Mesothelial cell of epicardium (in vitro differentiated cells): ENCODE results near the gene KATNAL2. TPM values are rescaled to one million over a fixed set of nuclear protein-coding genes. Genes with fewer than 3 reads are reported as not detected.
A peak's percentile ranks its signal among the peaks of the same experiment; 100 is the strongest.

ENCODE experiments used
- DNase-seq, 2 experiments: peaks; one replicate each; pipeline ENCODE4 v3.0.0; 2021; ENCODE audit warnings: low spot score in 2 of 2; ENCODE audit not compliant: unreplicated experiment in 2 of 2
- H3K27ac Mint-ChIP-seq: 2 replicates; pipeline ENCODE4 v1.8.0; 2021; ENCODE audit warnings: mixed read lengths
- H3K27me3 Mint-ChIP-seq: 2 replicates; pipeline ENCODE4 v1.8.0; 2021; ENCODE audit warnings: low read depth, mixed read lengths
- H3K36me3 Mint-ChIP-seq: 2 replicates; pipeline ENCODE4 v1.8.0; 2021; ENCODE audit warnings: mixed read lengths
- H3K4me1 Mint-ChIP-seq: 2 replicates; pipeline ENCODE4 v1.8.0; 2021; ENCODE audit warnings: mixed read lengths
- H3K4me3 Mint-ChIP-seq: 2 replicates; pipeline ENCODE4 v1.8.0; 2021; ENCODE audit warnings: mild to moderate bottlenecking, moderate library complexity, mixed read lengths
- H3K9me3 Mint-ChIP-seq: 2 replicates; pipeline ENCODE4 v1.8.0; 2021; ENCODE audit warnings: mixed read lengths
- total RNA-seq: library from RNA; stranded (reverse); gene quantifications from 3 replicates; pipeline ENCODE4 v1.2.1, GENCODE V29; 2021
- TF ChIP-seq, protein P1 (sequence below): fragments of 200-600 bp; sonication (generic); IDR thresholded peaks from one replicate; pipeline ENCODE4 v1.5.0; 2021; ENCODE audit warnings: antibody characterized with exemption; ENCODE audit not compliant: unreplicated experiment

Gene KATNAL2
- total RNA-seq, 1 donor from 2014 or later = 8.9 TPM

DNA sequence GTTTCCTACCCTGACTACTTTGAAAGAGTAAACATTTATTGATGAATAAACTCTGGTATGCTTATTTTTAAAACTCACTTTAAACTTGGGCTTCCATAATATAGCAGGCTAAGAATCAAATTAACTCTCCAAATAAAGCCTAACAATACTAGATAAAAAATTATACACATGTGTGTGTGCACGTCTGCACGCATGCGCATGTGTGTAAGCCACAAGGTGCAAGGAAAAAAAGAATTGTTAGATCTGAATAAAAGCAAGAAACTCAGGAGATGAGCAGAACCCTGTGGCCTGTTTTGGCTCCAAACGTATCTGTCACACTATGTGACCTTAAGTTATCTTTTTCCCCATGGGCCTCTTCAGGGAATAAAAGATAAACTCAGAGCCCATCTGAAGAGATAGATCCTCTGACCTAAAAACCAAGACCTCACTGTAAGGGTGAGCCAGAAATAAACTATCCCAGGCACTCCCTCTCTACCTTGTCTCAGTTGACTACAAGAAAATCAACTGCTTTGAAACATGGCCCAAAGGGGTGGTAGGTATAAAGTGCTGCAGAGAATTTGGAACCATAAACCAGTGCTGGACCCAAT, 226.6 kb downstream of the KATNAL2 start:
- Mint-ChIP-seq H3K9me3 (no peaks in the 10 kb centered on the region), H3K36me3 (peaks cover 5% of the 10 kb centered on the region), H3K4me1 (peaks cover 9% of the 10 kb centered on the region), H3K4me3 (no peak overlapping the region), H3K27me3 (no peaks in the 10 kb centered on the region), H3K27ac (no peak overlapping the region)
- TF ChIP-seq, protein P1, sequence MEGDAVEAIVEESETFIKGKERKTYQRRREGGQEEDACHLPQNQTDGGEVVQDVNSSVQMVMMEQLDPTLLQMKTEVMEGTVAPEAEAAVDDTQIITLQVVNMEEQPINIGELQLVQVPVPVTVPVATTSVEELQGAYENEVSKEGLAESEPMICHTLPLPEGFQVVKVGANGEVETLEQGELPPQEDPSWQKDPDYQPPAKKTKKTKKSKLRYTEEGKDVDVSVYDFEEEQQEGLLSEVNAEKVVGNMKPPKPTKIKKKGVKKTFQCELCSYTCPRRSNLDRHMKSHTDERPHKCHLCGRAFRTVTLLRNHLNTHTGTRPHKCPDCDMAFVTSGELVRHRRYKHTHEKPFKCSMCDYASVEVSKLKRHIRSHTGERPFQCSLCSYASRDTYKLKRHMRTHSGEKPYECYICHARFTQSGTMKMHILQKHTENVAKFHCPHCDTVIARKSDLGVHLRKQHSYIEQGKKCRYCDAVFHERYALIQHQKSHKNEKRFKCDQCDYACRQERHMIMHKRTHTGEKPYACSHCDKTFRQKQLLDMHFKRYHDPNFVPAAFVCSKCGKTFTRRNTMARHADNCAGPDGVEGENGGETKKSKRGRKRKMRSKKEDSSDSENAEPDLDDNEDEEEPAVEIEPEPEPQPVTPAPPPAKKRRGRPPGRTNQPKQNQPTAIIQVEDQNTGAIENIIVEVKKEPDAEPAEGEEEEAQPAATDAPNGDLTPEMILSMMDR = no peak
- DNase-seq = no peak

DNA sequence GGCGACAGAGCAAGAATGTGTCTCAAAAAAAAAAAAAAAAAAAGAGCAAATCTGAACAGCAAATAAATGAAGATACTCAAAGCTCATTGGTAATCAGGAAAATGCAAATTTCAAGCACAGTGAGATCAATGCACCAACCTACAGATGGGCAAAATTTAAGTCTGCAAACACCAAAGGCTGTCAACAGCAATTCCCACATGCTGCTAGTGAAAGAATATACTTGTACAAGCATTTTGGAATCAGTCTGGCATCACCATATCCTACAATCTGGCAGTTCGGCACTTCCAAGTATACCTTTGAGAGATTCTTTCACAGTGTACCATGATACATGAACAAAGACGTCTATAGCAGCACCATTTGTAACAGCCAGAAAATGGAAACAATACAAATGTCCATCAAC, 228.8 kb downstream of the KATNAL2 start:
- Mint-ChIP-seq H3K27ac (no peak overlapping the region), H3K36me3 (peaks cover 5% of the 10 kb centered on the region), H3K4me1 (peaks cover 21% of the 10 kb centered on the region), H3K4me3 (no peak overlapping the region), H3K27me3 (no peaks in the 10 kb centered on the region), H3K9me3 (no peaks in the 10 kb centered on the region)
- TF ChIP-seq, protein P1 = no peak
- no peak for DNase-seq

DNA sequence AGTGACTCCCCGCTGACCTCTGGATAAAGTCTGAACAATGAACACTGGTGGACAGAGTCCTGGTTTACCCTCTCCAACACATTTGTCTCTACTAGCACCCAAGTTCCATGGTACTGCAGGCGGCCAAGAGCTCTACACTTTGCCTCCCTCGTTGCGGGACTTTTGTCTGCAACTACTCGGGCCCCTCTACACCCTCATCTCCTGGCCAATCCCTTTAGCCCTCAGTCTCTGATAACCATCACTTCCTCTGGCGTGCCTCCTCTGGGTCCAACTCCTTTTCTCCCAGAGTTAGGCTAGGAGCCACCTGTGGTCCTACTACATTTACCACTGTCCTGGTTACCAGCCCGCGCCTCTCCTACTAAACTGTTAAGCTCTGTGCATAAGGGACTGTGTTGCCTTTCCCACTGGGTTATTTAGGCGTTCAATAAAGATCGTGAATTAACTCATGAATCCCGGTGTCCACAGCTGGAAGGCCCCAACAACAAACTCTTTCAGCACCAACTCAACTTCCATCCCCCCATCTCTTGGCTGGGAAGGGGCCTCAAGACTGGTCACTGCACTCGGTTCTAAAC, 232.1 kb downstream of the KATNAL2 start:
- TF ChIP-seq, protein P1 = no peak
- Mint-ChIP-seq H3K27me3 (no peaks in the 10 kb centered on the region), H3K36me3 (peaks cover 5% of the 10 kb centered on the region), H3K9me3 (no peaks in the 10 kb centered on the region), H3K4me3 (peak overlapping the region; percentile 89), H3K4me1 (peaks cover 25% of the 10 kb centered on the region), H3K27ac (peak overlapping the region; percentile 99)
- DNase-seq = peak in 1 of 2 experiments; percentile 39

DNA sequence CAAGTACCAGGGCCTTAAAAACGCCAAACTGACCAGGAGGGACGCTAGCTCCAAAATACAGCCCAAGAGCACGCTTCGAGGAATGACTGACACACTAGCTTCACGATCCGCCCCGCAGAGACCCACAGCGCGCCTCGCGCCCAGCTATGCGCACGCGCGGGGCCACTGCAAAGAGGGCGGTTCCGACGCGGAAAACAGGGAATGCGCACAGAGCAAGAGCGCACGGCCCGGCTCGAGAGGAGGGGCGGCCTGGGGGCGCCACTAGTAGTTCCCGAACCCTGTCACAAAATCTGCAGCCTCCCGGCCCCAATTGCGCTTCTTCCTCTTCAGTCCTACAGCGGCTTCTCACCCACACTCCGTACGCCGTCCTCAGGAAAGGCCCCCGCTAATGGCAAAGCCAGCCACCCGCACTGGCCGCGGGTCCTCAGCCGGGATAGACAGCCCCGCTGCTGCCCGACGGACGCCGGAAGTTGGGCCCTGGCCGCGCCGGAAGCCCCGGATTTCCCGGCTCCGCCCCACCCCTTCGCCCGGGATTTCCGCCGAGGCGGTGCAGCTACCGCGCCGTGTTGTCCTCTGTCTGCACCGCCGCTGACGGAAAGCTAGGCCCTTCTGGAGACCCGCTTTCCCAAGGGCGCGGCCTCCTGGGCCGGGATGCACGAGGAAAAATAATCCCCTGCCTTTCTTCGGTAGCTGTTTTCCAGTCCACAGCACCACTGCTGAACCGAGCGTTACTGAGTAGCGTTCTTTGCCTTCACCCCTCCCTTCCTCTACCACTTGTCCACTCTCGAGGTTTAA, 232.8 kb downstream of the KATNAL2 start, which contains the start of gene HDHD2:
HDHD2 (minus strand) TSS at position 472 of the 795 bp plus-strand sequence. CDS start 14,061 bp downstream, outside the sequence.
- Mint-ChIP-seq H3K36me3 (peaks cover 5% of the 10 kb centered on the region), H3K9me3 (no peaks in the 10 kb centered on the region), H3K4me1 (peaks cover 25% of the 10 kb centered on the region), H3K4me3 (peak within 1 kb of the TSS; percentile 89), H3K27me3 (no peaks in the 10 kb centered on the region), H3K27ac (peak within 1 kb of the TSS; percentile 99)
- TF ChIP-seq, protein P1 = no peak
- DNase-seq = peak; percentile 65 to 88

DNA sequence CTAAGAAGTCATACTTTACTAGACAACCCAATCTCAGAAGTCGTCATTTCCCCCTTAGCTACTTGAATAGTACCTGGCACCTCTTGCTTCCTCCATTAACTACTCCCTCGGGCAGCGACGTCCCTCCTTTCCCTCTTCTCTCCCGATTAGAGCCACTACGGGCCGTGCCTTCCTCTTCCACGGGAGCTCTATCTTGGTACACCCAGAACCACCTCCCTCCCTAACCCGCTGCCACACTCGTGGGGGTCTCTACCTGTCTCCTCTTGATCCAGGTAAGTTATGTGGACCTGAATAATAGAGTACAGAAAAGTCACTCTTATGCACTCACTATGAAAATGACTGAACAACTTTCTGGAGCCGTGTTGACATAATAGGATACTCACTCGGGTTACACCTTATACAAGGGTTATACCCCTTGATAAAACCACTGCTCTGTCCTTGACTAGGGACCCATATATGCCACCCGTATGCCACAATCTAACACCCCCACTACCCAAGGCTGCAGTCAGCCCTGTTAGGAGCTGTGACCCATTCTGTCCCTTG, 233.5 kb downstream of the KATNAL2 start:
- H3K27ac Mint-ChIP-seq = peak overlapping the region; percentile 99
- no peaks in the 10 kb centered on the region for H3K9me3 Mint-ChIP-seq
- no peaks in the 10 kb centered on the region for H3K36me3 Mint-ChIP-seq
- H3K4me3 Mint-ChIP-seq = peak overlapping the region; percentile 89
- no peaks in the 10 kb centered on the region for H3K27me3 Mint-ChIP-seq
- DNase-seq = no peak
- H3K4me1 Mint-ChIP-seq = peaks cover 25% of the 10 kb centered on the region
- TF ChIP-seq, protein P1 = no peak
